ENCODE data around the gene CENPA. TPM values are rescaled to one million over a fixed set of nuclear protein-coding genes. Genes with fewer than 3 reads are reported as not detected.
A peak's percentile ranks its signal among the peaks of the same experiment; 100 is the strongest.

The CENPA gene
- total RNA-seq, 4 donors from 2014 or later: 2.8 TPM; not detected in 3

DNA sequence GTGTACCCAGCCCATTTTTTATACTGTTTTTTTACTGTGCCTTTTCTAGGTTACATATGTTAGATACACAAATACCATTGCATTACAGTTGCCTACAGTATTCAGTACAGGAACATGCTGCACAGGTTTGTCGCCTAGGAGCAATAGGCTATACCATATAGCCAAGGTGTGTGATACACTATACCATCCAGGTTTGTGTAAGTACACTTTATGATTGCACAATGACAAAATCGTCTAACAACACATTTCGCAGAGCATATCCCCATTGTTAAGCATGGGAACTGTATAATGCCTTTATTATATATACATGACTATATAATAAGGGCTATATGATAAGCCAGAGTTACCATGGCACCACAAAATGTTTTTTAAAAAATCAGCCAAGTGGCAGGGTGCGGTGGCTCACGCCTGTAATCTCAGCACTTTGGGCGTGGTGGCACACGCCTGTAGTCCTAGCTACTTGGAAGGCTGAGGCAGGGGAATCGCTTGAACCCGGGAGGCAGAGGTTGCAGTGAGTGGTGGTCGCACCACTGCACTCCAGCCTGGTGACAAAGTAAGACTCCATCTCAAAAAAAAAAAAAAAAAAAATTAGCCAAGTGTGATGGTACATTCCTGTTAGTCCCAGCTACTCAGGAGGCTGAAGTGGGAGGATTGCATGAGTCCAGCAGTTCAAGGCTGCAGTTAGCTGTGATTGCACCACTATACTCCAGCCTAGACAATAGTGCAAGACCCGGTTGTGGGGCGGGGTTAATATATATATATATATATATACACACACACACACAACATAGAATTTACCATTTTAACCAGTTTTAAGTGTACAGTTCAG is 2.8 kb upstream of the CENPA start:
- no peak for TF ChIP-seq POLR2A (IDR thresholded peaks at IDR 0.05)
- TF ChIP-seq, protein P1, sequence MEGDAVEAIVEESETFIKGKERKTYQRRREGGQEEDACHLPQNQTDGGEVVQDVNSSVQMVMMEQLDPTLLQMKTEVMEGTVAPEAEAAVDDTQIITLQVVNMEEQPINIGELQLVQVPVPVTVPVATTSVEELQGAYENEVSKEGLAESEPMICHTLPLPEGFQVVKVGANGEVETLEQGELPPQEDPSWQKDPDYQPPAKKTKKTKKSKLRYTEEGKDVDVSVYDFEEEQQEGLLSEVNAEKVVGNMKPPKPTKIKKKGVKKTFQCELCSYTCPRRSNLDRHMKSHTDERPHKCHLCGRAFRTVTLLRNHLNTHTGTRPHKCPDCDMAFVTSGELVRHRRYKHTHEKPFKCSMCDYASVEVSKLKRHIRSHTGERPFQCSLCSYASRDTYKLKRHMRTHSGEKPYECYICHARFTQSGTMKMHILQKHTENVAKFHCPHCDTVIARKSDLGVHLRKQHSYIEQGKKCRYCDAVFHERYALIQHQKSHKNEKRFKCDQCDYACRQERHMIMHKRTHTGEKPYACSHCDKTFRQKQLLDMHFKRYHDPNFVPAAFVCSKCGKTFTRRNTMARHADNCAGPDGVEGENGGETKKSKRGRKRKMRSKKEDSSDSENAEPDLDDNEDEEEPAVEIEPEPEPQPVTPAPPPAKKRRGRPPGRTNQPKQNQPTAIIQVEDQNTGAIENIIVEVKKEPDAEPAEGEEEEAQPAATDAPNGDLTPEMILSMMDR (IDR thresholded peaks at IDR 0.05): no peak
- no peak for DNase-seq
- Histone ChIP-seq H3K4me1 (no peaks in the 10 kb centered on the region), H3K27me3 (no peaks in the 10 kb centered on the region), H3K27ac (no peak overlapping the region), H3K36me3 (no peaks in the 10 kb centered on the region), H3K9me3 (no peaks in the 10 kb centered on the region), H3K4me3 (no peak overlapping the region)
- intact Hi-C loops (cut with DNase I; ENCODE audit: low total_unique reads): no loop called here

DNA sequence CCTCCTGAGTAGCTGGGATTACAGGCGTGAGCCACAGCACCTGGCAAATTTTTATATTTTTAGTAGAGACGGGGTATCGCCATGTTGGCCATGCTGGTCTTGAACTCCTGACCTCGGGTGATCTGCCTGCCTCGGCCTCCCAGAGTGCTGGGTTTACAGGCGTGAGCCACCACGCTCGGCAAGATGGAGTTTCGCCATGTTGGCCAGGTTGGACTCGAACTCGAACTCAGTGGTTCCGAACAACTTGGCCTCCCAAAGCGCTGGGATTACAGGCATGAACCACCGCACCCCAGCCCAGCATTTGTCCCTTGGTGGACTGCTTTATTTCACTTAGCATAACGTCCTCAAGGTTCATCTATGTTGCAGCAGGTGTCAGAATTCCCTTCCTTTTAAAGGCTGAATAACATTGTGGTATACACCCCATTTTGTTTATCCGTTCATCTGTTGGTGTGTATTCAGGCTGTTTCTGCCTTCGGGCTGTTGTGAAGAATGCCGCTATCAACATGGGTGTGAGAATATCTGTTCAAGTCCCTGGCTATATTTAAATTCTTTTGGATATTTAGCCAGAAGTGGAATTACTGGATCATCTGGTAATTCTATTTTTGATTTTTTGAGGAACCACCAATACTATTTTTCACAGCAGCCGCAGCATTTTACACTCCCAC is 1.2 kb upstream of the CENPA start:
- H3K27me3 ChIP-seq: peaks cover 0 to 3% of the 10 kb centered on the region in 2 donors
- H3K27ac ChIP-seq: no peak overlapping the region
- intact Hi-C loops (cut with DNase I; ENCODE audit: low total_unique reads): no loop called here
- no peaks in the 10 kb centered on the region for H3K36me3 ChIP-seq
- no peaks in the 10 kb centered on the region for H3K4me1 ChIP-seq
- no peak overlapping the region for H3K4me3 ChIP-seq
- no peaks in the 10 kb centered on the region for H3K9me3 ChIP-seq
- TF ChIP-seq, protein P1 (IDR thresholded peaks at IDR 0.05): no peak
- TF ChIP-seq POLR2A (IDR thresholded peaks at IDR 0.05): no peak
- DNase-seq: no peak

DNA sequence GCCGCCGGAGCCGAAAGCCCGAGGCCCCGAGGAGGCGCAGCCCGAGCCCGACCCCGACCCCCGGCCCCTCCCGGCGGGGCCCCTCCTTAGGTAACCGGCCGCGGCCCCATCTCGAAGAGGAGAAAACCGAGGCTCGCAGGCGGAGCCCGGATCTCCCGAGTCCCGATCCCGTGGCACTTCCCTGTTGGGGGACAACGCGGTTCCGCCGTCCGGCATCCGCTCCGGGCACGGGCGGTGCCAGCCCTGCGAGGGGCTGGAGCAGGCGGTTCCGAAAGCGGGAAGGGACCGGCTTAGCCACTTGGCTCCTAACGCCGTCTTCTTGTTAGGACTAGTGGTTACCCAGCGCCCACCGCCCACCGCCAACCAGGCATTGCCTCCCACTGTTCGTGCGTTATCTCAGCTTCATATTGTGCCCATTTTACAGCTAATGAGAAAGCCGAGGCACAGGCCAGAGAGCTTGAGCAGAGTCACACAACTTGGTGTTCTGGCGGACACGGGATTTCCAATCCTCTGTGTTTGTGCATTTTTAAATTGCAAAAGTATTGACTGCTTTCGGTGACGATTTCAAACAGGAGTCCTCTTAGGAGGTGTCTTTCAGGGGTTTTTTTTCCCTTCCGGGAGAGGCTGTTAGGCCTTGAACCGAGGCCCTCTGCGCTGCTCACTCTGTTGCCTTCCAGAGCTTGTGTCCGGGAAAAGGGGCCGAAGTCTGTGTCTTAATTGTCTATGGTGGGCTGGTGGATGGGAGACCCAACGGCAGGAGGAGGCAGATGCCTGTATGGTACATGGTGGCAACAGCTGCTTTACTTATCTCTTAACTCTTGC is 562 bp downstream of the CENPA start:
- intact Hi-C loops (cut with DNase I; ENCODE audit: low total_unique reads): no loop called here
- no peaks in the 10 kb centered on the region for H3K9me3 ChIP-seq
- DNase-seq: no peak

DNA sequence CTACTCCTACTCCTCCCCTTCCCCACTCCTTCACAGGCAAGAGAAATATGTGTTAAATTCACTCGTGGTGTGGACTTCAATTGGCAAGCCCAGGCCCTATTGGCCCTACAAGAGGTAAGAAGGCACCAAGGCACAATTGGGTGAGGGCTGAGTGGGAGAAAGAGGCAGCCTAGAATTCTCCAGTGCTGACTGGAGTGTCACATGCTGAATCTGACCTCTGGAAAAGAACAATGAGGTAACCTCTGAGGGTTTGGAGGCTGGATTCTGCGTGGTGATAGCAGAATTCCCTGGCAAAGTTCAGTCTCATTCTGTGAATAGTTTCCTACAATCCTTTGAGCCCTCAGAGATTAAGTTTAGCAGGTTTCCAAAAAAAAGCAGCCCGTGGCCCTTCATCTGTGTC is 6.9 kb downstream of the CENPA start:
- no peak overlapping the region for H3K27ac ChIP-seq
- no peaks in the 10 kb centered on the region for H3K9me3 ChIP-seq
- intact Hi-C loops (cut with DNase I; ENCODE audit: low total_unique reads): no loop called here
- peaks cover 0 to 3% of the 10 kb centered on the region in 2 donors for H3K27me3 ChIP-seq
- no peak overlapping the region for H3K4me3 ChIP-seq
- TF ChIP-seq, protein P1 (IDR thresholded peaks at IDR 0.05): no peak
- TF ChIP-seq POLR2A (IDR thresholded peaks at IDR 0.05): no peak
- no peaks in the 10 kb centered on the region for H3K36me3 ChIP-seq
- DNase-seq: no peak
- H3K4me1 ChIP-seq: no peaks in the 10 kb centered on the region

More for the DNA sequence above, 562 bp downstream of the CENPA start:
- Histone ChIP-seq H3K27me3 (peaks cover 0 to 3% of the 10 kb centered on the region in 2 donors), H3K27ac (no peak overlapping the region), H3K4me3 (peak overlapping the region; percentile 30 to 70), H3K36me3 (no peaks in the 10 kb centered on the region), H3K4me1 (no peaks in the 10 kb centered on the region)
- TF ChIP-seq, protein P1 (IDR thresholded peaks at IDR 0.05): no peak
- TF ChIP-seq POLR2A (IDR thresholded peaks at IDR 0.05): no peak
